SK-N-SH (cell line): ENCODE data around the gene POFUT2. TPM values are rescaled to one million over a fixed set of nuclear protein-coding genes. Genes with fewer than 3 reads are reported as not detected.

Experiments used
- CTCF ChIA-PET: fragments of 300-600, 350-600 bp; formaldehyde crosslinking; extraction: SDS; loops from one replicate; lab custom pipeline; 2021; lab: Yijun Ruan, JAX
- POLR2A ChIA-PET: fragments of 350-600 bp; sonication (Branson Sonifier 250); formaldehyde crosslinking; extraction: SDS; loops from one replicate; lab custom pipeline; 2020; ENCODE audit warnings: antibody characterized with exemption, inconsistent platforms; lab: Yijun Ruan, JAX
- DNase-seq: peaks from one replicate; pipeline ENCODE4 v3.0.0; 2012
- H2AFZ ChIP-seq: fragments of 200-600 bp; sonication (generic); 2 replicates; pipeline ENCODE4 v1.8.1; 2016; ENCODE audit warnings: antibody characterized with exemption, mild to moderate bottlenecking, low read depth
- H3F3A ChIP-seq: fragments of 200-600 bp; sonication (generic); replicated peaks from 2 replicates; pipeline ENCODE3; 2016; ENCODE audit warnings: antibody characterized with exemption, mild to moderate bottlenecking; ENCODE audit not compliant: insufficient read depth
- H3K27ac ChIP-seq, 2 experiments: fragments of 200-500 bp in 1 of 2; fragments of 200-600 bp in 1 of 2; sonication (Bioruptor generic) in 1 of 2; sonication (generic), shearing (Covaris generic) in 1 of 2; 2 replicates each; pipeline versions ENCODE4 v1.5.1 to v1.6.1; 2014 to 2016; ENCODE audit warnings: low read depth in 2 of 2, inconsistent platforms in 1 of 2, low read length in 1 of 2, mild to moderate bottlenecking in 1 of 2, mixed read lengths in 1 of 2
- H3K27me3 ChIP-seq: fragments of 200-600 bp; sonication (generic), shearing (Covaris generic); 2 replicates; pipeline ENCODE4 v1.6.1; 2016; ENCODE audit warnings: mixed run types; ENCODE audit not compliant: insufficient read depth
- H3K36me3 ChIP-seq, 2 experiments: fragments of 200-500 bp in 1 of 2; fragments of 200-600 bp in 1 of 2; sonication (Bioruptor generic) in 1 of 2; sonication (generic) in 1 of 2; replicated peaks in 1 of 2; 2 replicates each; pipeline versions ENCODE3 to v1.5.1; 2014 to 2016; ENCODE audit warnings: low read length in 1 of 2, mild to moderate bottlenecking in 1 of 2; ENCODE audit not compliant: insufficient read depth in 2 of 2, control insufficient read depth in 1 of 2
- H3K4me1 ChIP-seq, 2 experiments: fragments of 200-500 bp in 1 of 2; fragments of 200-600 bp in 1 of 2; sonication (Bioruptor generic) in 1 of 2; sonication (generic), shearing (Covaris generic) in 1 of 2; 2 replicates each; pipeline versions ENCODE4 v1.5.1 to v1.6.1; 2014 to 2016; ENCODE audit warnings: low read depth in 1 of 2, low read length in 1 of 2, mixed run types in 1 of 2; ENCODE audit not compliant: insufficient read depth in 2 of 2, control insufficient read depth in 1 of 2
- H3K4me2 ChIP-seq: fragments of 200-600 bp; sonication (generic), shearing (Covaris generic); 2 replicates; pipeline ENCODE4 v1.6.1; 2017; ENCODE audit warnings: mixed run types
- H3K4me3 ChIP-seq, 2 experiments: fragments of 200-500 bp in 1 of 2; fragments of 200-600 bp in 1 of 2; sonication (Bioruptor generic) in 1 of 2; sonication (generic), shearing (Covaris generic) in 1 of 2; 2 replicates each; pipeline versions ENCODE4 v1.5.1 to v1.8.1; 2014 to 2016; ENCODE audit warnings: low read depth in 2 of 2, inconsistent platforms in 1 of 2, low read length in 1 of 2, mild to moderate bottlenecking in 1 of 2, mixed read lengths in 1 of 2, moderate library complexity in 1 of 2
- H3K79me2 ChIP-seq: fragments of 200-600 bp; sonication (generic); 2 replicates; pipeline ENCODE4 v1.8.1; 2017; ENCODE audit warnings: mild to moderate bottlenecking; ENCODE audit not compliant: insufficient read depth
- H3K9ac ChIP-seq: fragments of 200-600 bp; sonication (generic); 2 replicates; pipeline ENCODE4 v1.6.1; 2017; ENCODE audit warnings: mixed run types
- H3K9me2 ChIP-seq: fragments of 200-600 bp; sonication (generic); 2 replicates; pipeline ENCODE4 v1.6.1; 2017; ENCODE audit warnings: mixed run types
- H3K9me3 ChIP-seq: fragments of 200-600 bp; sonication (generic); 2 replicates; pipeline ENCODE4 v1.6.1; 2017; ENCODE audit warnings: mixed run types, mild to moderate bottlenecking, moderate library complexity
- H4K20me1 ChIP-seq: fragments of 200-600 bp; sonication (generic); 2 replicates; pipeline ENCODE4 v1.6.1; 2017; ENCODE audit warnings: mild to moderate bottlenecking, mixed run types; ENCODE audit not compliant: insufficient read depth
- CHD2 ChIP-seq: fragments of 150-350 bp; IDR thresholded peaks from 2 replicates; pipeline ENCODE4 v1.6.1; 2018; ENCODE audit warnings: low read length; ENCODE audit not compliant: partially characterized antibody
- CTCF ChIP-seq: fragments of 200-600 bp; sonication (generic); IDR thresholded peaks from 2 replicates; pipeline ENCODE4 v1.6.1; 2017; ENCODE audit warnings: antibody characterized with exemption, mild to moderate bottlenecking, moderate library complexity
- EP300 ChIP-seq, 2 experiments: IDR thresholded peaks; 2 replicates each; pipeline versions ENCODE4 v1.4.0 to v1.6.1; 2012; ENCODE audit warnings: borderline replicate concordance in 1 of 2, low read depth in 1 of 2, low read length in 1 of 2
- EZH2phosphoT487 ChIP-seq: fragments of 200-600 bp; sonication (generic); IDR thresholded peaks from 2 replicates; pipeline ENCODE4 v1.6.1; 2017; ENCODE audit warnings: low read depth, mixed run types, mild to moderate bottlenecking, antibody characterized with exemption, moderate library complexity, borderline replicate concordance
- FOSL2 ChIP-seq: IDR thresholded peaks from 2 replicates; pipeline ENCODE4 v1.4.0; 2012; ENCODE audit warnings: low read depth, mild to moderate bottlenecking, moderate library complexity, borderline replicate concordance
- GATA2 ChIP-seq: sonication (generic); formaldehyde crosslinking; IDR thresholded peaks from 2 replicates; pipeline ENCODE4 v1.5.0; 2020; ENCODE audit warnings: mild to moderate bottlenecking, missing genetic modification reagents
- JUND ChIP-seq: IDR thresholded peaks from 2 replicates; pipeline ENCODE4 v1.4.0; 2012
- MEF2A ChIP-seq: IDR thresholded peaks from 2 replicates; pipeline ENCODE4 v1.4.0; 2012; ENCODE audit warnings: low read depth, borderline replicate concordance
- MXI1 ChIP-seq: IDR thresholded peaks from 2 replicates; pipeline ENCODE4 v1.6.1; 2012; ENCODE audit warnings: mild to moderate bottlenecking, low read depth, low read length, improper control_type of control experiment
- NFIC ChIP-seq: IDR thresholded peaks from 2 replicates; pipeline ENCODE4 v1.4.0; 2012; ENCODE audit warnings: borderline replicate concordance
- POLR2AphosphoS5 ChIP-seq: IDR thresholded peaks from 2 replicates; pipeline ENCODE4 v1.6.1; 2012; ENCODE audit warnings: low read depth, low read length
- RXRA ChIP-seq: IDR thresholded peaks from 2 replicates; pipeline ENCODE4 v1.4.0; 2012; ENCODE audit warnings: low read depth, mild to moderate bottlenecking, borderline replicate concordance
- SIN3A ChIP-seq: IDR thresholded peaks from 2 replicates; pipeline ENCODE4 v1.6.1; 2012; ENCODE audit warnings: low read depth, mild to moderate bottlenecking, low read length, moderate library complexity, borderline replicate concordance
- SMC3 ChIP-seq: IDR thresholded peaks from 2 replicates; pipeline ENCODE4 v1.6.1; 2012; ENCODE audit warnings: low read depth, low read length, improper control_type of control experiment
- TCF12 ChIP-seq: IDR thresholded peaks from 2 replicates; pipeline ENCODE4 v1.4.0; 2012
- TEAD4 ChIP-seq: IDR thresholded peaks from 2 replicates; pipeline ENCODE4 v1.4.0; 2012; ENCODE audit warnings: mild to moderate bottlenecking, borderline replicate concordance; ENCODE audit not compliant: insufficient read depth
- USF1 ChIP-seq: IDR thresholded peaks from 2 replicates; pipeline ENCODE4 v1.4.0; 2012; ENCODE audit warnings: low read depth, borderline replicate concordance
- ZBTB33 ChIP-seq: IDR thresholded peaks from 2 replicates; pipeline ENCODE4 v1.4.0; 2012; ENCODE audit warnings: low read depth, borderline replicate concordance
- WGBS: methylation state at CpG from one replicate; pipeline ENCODE4 v1.1.6; 2017; ENCODE audit warnings: low lambda C conversion rate; 5-methylcytosine and 5-hydroxymethylcytosine counted together
- polyA plus RNA-seq, 3 experiments: library from polyadenylated mRNA; depleted of rRNA; stranded (reverse); fragments of >200 nt; gene quantifications; 2 replicates each; pipeline ENCODE4 v1.2.3, GENCODE V29; 2012
- TF ChIP-seq, protein P1 (sequence below): IDR thresholded peaks from 2 replicates; pipeline ENCODE4 v1.4.0; 2012; ENCODE audit warnings: low read depth
- TF ChIP-seq, protein P2 (sequence below): fragments of 150-350 bp; IDR thresholded peaks from 2 replicates; pipeline ENCODE4 v1.6.1; 2017; ENCODE audit warnings: antibody characterized with exemption, low read length, low read depth, borderline replicate concordance

The POFUT2 gene
- polyA plus RNA-seq, 1 of the 3 experiments (the other 2 are of a cell fraction) = 53.3 TPM

DNA sequence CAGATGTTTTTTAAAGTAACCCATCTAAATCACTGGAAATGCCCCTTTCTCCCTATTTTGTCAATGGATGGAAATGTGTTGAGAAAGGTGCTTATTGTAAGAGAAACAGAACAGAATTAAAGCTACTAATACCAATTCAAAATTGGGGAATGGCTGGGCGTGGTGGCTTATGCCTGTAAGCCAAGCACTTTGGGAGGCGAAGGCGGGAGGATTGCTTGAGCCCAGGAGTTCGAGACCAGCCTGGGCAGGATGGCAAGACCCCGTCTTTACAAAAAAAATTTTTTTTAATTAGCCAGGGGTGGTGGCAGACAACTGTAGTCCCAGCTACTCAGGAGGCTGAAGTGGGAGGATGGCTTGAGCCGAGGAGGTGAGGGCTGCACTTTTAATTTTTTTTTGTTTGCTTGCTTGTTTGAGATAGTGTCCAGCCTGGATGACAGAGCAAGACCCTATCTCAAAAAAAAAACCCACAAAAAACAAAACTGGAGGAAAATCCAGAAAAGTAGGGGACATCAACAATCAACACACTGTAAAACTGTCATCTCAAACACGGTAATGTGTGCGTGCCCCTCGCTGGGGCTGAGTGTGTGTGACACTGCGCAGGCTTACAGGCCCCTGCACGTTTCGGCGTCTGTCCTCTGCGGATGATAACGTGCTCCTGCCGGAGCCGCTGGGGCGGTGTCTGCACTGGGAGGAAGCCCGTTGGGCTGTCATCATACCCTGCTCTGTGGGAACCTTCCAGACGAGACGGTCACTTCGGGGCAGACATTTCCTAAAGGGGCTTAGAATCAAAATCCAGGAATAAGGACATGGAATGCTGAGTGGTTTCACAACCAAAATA lies 11.6 kb upstream of the POFUT2 start:
- peaks cover 13% of the 10 kb centered on the region for H3F3A ChIP-seq
- peaks cover 3% of the 10 kb centered on the region; the same call in 1 of the 2 replicates for H3K9me3 ChIP-seq
- H3K36me3 ChIP-seq = no peaks in the 10 kb centered on the region
- H3K4me2 ChIP-seq = no peak overlapping the region
- ChIA-PET CTCF (interaction anchor here (1.0 to 4.0 kb wide), 4 partner anchors 9 to 159 kb away, joined by 3 to 14 read pairs (median 6); no protein-coding TSS in a partner anchor), POLR2A (no interaction called here)
- peak overlapping the region in 1 of 2 experiments; percentile 75; a peak in 2 of 4 replicates for H3K27ac ChIP-seq
- no peaks in the 10 kb centered on the region for H4K20me1 ChIP-seq
- no peaks in the 10 kb centered on the region for H3K27me3 ChIP-seq
- peaks cover 15 to 17% of the 10 kb centered on the region in 2 experiments; a peak in 1 of 4 replicates for H3K4me1 ChIP-seq
- H3K4me3 ChIP-seq = no peak overlapping the region
- H3K9me2 ChIP-seq = no peaks in the 10 kb centered on the region
- TF ChIP-seq NFIC = no peak
- no peak for TF ChIP-seq SMC3
- TF ChIP-seq SIN3A = no peak
- TF ChIP-seq POLR2AphosphoS5 = no peak
- TF ChIP-seq EZH2phosphoT487 = no peak
- no peak for TF ChIP-seq MEF2A
- TF ChIP-seq, protein P1, sequence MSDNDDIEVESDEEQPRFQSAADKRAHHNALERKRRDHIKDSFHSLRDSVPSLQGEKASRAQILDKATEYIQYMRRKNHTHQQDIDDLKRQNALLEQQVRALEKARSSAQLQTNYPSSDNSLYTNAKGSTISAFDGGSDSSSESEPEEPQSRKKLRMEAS = no peak
- no peak for TF ChIP-seq TCF12
- no peak for TF ChIP-seq JUND
- no peak for TF ChIP-seq FOSL2
- no peak for TF ChIP-seq CHD2
- no peak for TF ChIP-seq GATA2
- no peak overlapping the region for H3K9ac ChIP-seq
- no peak overlapping the region for H2AFZ ChIP-seq
- no peak for DNase-seq
- WGBS = 89% methylated on average over 22 of the region's 22 CpGs
- peaks cover 32% of the 10 kb centered on the region for H3K79me2 ChIP-seq

- Histone ChIP-seq H3K9me2 (no peaks in the 10 kb centered on the region), H3K4me3 (no peak overlapping the region), H3F3A (peaks cover 13% of the 10 kb centered on the region), H3K27me3 (no peaks in the 10 kb centered on the region), H3K4me2 (no peak overlapping the region), H3K36me3 (no peaks in the 10 kb centered on the region), H3K27ac (peak overlapping the region in 1 of 2 experiments; percentile 90; a peak in 1 of 4 replicates), H4K20me1 (no peaks in the 10 kb centered on the region), H3K9ac (no peak overlapping the region), H3K4me1 (peaks cover 17 to 23% of the 10 kb centered on the region in 2 experiments; a peak in 1 of 4 replicates), H2AFZ (no peak overlapping the region), H3K9me3 (peaks cover 3% of the 10 kb centered on the region; the same call in 1 of the 2 replicates), H3K79me2 (peaks cover 32% of the 10 kb centered on the region)
- WGBS = 96% methylated on average over 4 of the region's 4 CpGs
- no peak for DNase-seq
- ChIA-PET POLR2A (no interaction called here), CTCF (interaction anchor here (2.7 to 4.0 kb wide), 2 partner anchors 8 to 158 kb away, joined by 7 to 14 read pairs; no protein-coding TSS in a partner anchor)
- TF ChIP-seq RXRA (no peak), JUND (no peak), ZBTB33 (no peak), POLR2AphosphoS5 (no peak), EP300 (IDR thresholded peaks at IDR 0.05; ENCODE audit: borderline replicate concordance in 1 of 2, low read depth in 1 of 2, low read length in 1 of 2) (no peak), CTCF (no peak), USF1 (no peak), TEAD4 (no peak), MXI1 (no peak), GATA2 (no peak)
- TF ChIP-seq, protein P1 = no peak
- TF ChIP-seq, protein P2, sequence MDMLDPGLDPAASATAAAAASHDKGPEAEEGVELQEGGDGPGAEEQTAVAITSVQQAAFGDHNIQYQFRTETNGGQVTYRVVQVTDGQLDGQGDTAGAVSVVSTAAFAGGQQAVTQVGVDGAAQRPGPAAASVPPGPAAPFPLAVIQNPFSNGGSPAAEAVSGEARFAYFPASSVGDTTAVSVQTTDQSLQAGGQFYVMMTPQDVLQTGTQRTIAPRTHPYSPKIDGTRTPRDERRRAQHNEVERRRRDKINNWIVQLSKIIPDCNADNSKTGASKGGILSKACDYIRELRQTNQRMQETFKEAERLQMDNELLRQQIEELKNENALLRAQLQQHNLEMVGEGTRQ = no peak
These were observed 10.2 kb upstream of the POFUT2 start for GRCh38 chr21:45297869-45298268.
